WTC11 (cell line): Measurements from ENCODE around the gene ENPP6. TPM values are rescaled to one million over a fixed set of nuclear protein-coding genes. Genes with fewer than 3 reads are reported as not detected.
A peak's percentile ranks its signal among the peaks of the same experiment; 100 is the strongest.

Experiments
- ATAC-seq: fragments of 200-7000 bp; cut with Tn5 transposase; 2 replicates; pipeline ENCODE4 v1.10.0; 2021; ENCODE audit warnings: mild to moderate bottlenecking, moderate library complexity
- Bru-seq: library from RNA; stranded (reverse); fragments of 400-500 nt; gene quantifications from one replicate; lab custom pipeline; 2021; lab: Mats Ljungman, UMichigan
- CTCF ChIA-PET: fragments of 300-600 bp; sonication (Branson Sonifier 250); formaldehyde crosslinking; loops from one replicate; lab custom pipeline; 2021; ENCODE audit warnings: antibody characterized with exemption; lab: Charles Lee
- POLR2A ChIA-PET: fragments of 350-600 bp; sonication (Branson Sonifier 250); formaldehyde crosslinking; loops from one replicate; lab custom pipeline; 2021; ENCODE audit warnings: antibody characterized with exemption; lab: Charles Lee
- DNase-seq: peaks from one replicate; pipeline ENCODE4 v3.0.0; 2021; ENCODE audit warnings: low spot score
- H3K27ac Mint-ChIP-seq: 2 replicates; pipeline ENCODE4 v1.8.0; 2021; ENCODE audit warnings: mixed read lengths
- H3K27me3 Mint-ChIP-seq: 2 replicates; pipeline ENCODE4 v1.8.0; 2021; ENCODE audit warnings: low read depth, mild to moderate bottlenecking, moderate library complexity, mixed read lengths
- H3K36me3 Mint-ChIP-seq: 2 replicates; pipeline ENCODE4 v1.8.0; 2021; ENCODE audit warnings: mixed read lengths
- H3K4me1 Mint-ChIP-seq: 2 replicates; pipeline ENCODE4 v1.8.0; 2022; ENCODE audit warnings: mixed read lengths
- H3K4me3 Mint-ChIP-seq: 2 replicates; pipeline ENCODE4 v1.8.0; 2021; ENCODE audit warnings: mild to moderate bottlenecking, moderate library complexity, mixed read lengths
- H3K9me3 Mint-ChIP-seq: 2 replicates; pipeline ENCODE4 v1.8.0; 2021; ENCODE audit warnings: mixed read lengths
- CTCF ChIP-seq: fragments of 200-600 bp; IDR thresholded peaks from 2 replicates; pipeline ENCODE4 v1.8.0; 2022; ENCODE audit warnings: antibody characterized with exemption
- E2F1 ChIP-seq: sonication (generic); formaldehyde crosslinking; IDR thresholded peaks from 2 replicates; pipeline ENCODE4 v1.8.0; 2022; ENCODE audit warnings: mild to moderate bottlenecking, missing genetic modification reagents
- E2F5 ChIP-seq: sonication (generic); formaldehyde crosslinking; IDR thresholded peaks from 2 replicates; pipeline ENCODE4 v1.8.1; 2022; ENCODE audit warnings: mild to moderate bottlenecking, moderate library complexity, missing genetic modification reagents
- FOXK1 ChIP-seq: sonication (generic); formaldehyde crosslinking; IDR thresholded peaks from 2 replicates; pipeline ENCODE4 v1.8.0; 2022; ENCODE audit warnings: mild to moderate bottlenecking, moderate library complexity, missing genetic modification reagents
- FOXP1 ChIP-seq: sonication (generic); formaldehyde crosslinking; IDR thresholded peaks from 2 replicates; pipeline ENCODE4 v1.8.0; 2022; ENCODE audit warnings: missing genetic modification reagents, mild to moderate bottlenecking, moderate library complexity, borderline replicate concordance
- HMGXB4 ChIP-seq: sonication (generic); formaldehyde crosslinking; IDR thresholded peaks from 2 replicates; pipeline ENCODE4 v1.8.1; 2023; ENCODE audit warnings: mild to moderate bottlenecking, moderate library complexity, missing genetic modification reagents
- NFATC4 ChIP-seq: fragments of 250-450 bp; sonication (Bioruptor Pico); IDR thresholded peaks from 2 replicates; pipeline ENCODE4 v1.9.0; 2021; ENCODE audit warnings: mild to moderate bottlenecking
- PRRX2 ChIP-seq: fragments of 250-450 bp; sonication (Bioruptor Pico); IDR thresholded peaks from 2 replicates; pipeline ENCODE4 v1.8.0; 2021; ENCODE audit warnings: mild to moderate bottlenecking
- RELA ChIP-seq: sonication (generic); formaldehyde crosslinking; IDR thresholded peaks from 2 replicates; pipeline ENCODE4 v1.8.1; 2022; ENCODE audit warnings: missing genetic modification reagents, mild to moderate bottlenecking, borderline replicate concordance
- SOX15 ChIP-seq: fragments of 250-450 bp; sonication (Bioruptor Pico); IDR thresholded peaks from 2 replicates; pipeline ENCODE4 v1.9.0; 2021; ENCODE audit warnings: mild to moderate bottlenecking
- ZNF263 ChIP-seq: sonication (generic); formaldehyde crosslinking; IDR thresholded peaks from 2 replicates; pipeline ENCODE4 v1.8.1; 2022; ENCODE audit warnings: low read depth, mild to moderate bottlenecking, moderate library complexity, missing genetic modification reagents
- ZNF423 ChIP-seq: fragments of 250-450 bp; sonication (Bioruptor Pico); IDR thresholded peaks from 2 replicates; pipeline ENCODE4 v2.1.2; 2022; ENCODE audit warnings: mild to moderate bottlenecking, moderate library complexity
- long read RNA-seq, 3 experiments: library from RNA in 1 of 3; library from capped mRNA in 1 of 3; library from polyadenylated mRNA in 1 of 3; unstranded in 2 of 3; stranded (forward) in 1 of 3; transcript quantifications; one replicate each; pipeline ENCODE4 v2.0.0, GENCODE V29; 2021
- total RNA-seq: library from RNA; stranded (reverse); gene quantifications from 3 replicates; pipeline ENCODE4 v1.2.3, GENCODE V29; 2021
- TF ChIP-seq, protein P1 (sequence below): sonication (generic); formaldehyde crosslinking; IDR thresholded peaks from 2 replicates; pipeline ENCODE4 v1.8.0; 2023; ENCODE audit warnings: mild to moderate bottlenecking, missing genetic modification reagents
- TF ChIP-seq, protein P2 (sequence below): sonication (generic); formaldehyde crosslinking; IDR thresholded peaks from 2 replicates; pipeline ENCODE4 v1.8.0; 2023; ENCODE audit warnings: missing genetic modification reagents, mild to moderate bottlenecking, borderline replicate concordance

Gene ENPP6
- 0.09 to 0.27 TPM (median 0.09 TPM) in 3 replicates for total RNA-seq
- percentile 7 among the genes with signal in this experiment for Bru-seq, nascent RNA
- long read RNA-seq, experiment 1: 0 reads
- long read RNA-seq, experiment 2: 0 reads
- long read RNA-seq, experiment 3: 0 reads

DNA sequence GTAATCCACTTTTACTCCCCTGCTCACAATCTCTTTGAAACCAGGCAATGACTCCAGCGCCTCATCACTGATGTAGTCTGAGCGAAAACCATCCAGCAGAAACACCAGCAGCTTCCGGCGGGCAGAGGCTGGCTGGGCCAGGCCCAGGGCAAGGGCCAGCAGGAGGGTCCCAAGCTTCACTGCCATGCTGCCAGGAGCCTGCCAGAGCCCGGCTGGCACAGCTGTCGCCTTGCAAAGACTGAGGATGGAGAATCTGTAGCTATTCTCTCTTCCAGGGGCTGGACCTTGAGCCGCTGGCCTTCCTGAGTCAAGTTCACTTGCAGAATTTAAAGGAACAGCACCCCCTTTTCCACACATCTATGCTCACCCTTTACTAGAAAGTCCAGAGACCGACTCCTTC, at the start of gene ENPP6:
ENPP6 (minus strand) TSS at position 240 of the 400 bp plus-strand sequence; CDS start at position 186, 54 bp downstream.
- ATAC-seq (no peak), DNase-seq (no peak)
- Mint-ChIP-seq H3K4me1 (peaks cover 15% of the 10 kb centered on the region), H3K27me3 (0 out of 2 replicates have a peak, but pooled peaks cover 2% of the 10 kb centered on the region), H3K9me3 (peaks cover 6% of the 10 kb centered on the region), H3K36me3 (peaks cover 5% of the 10 kb centered on the region), H3K27ac (no peak within 1 kb of the TSS), H3K4me3 (no peak within 1 kb of the TSS)
- ChIA-PET POLR2A (no interaction called here), CTCF (interaction anchor here (1.1 kb wide), 1 partner anchor 120 kb away, joined by 3 read pairs; no protein-coding TSS in a partner anchor)
- TF ChIP-seq, protein P1, sequence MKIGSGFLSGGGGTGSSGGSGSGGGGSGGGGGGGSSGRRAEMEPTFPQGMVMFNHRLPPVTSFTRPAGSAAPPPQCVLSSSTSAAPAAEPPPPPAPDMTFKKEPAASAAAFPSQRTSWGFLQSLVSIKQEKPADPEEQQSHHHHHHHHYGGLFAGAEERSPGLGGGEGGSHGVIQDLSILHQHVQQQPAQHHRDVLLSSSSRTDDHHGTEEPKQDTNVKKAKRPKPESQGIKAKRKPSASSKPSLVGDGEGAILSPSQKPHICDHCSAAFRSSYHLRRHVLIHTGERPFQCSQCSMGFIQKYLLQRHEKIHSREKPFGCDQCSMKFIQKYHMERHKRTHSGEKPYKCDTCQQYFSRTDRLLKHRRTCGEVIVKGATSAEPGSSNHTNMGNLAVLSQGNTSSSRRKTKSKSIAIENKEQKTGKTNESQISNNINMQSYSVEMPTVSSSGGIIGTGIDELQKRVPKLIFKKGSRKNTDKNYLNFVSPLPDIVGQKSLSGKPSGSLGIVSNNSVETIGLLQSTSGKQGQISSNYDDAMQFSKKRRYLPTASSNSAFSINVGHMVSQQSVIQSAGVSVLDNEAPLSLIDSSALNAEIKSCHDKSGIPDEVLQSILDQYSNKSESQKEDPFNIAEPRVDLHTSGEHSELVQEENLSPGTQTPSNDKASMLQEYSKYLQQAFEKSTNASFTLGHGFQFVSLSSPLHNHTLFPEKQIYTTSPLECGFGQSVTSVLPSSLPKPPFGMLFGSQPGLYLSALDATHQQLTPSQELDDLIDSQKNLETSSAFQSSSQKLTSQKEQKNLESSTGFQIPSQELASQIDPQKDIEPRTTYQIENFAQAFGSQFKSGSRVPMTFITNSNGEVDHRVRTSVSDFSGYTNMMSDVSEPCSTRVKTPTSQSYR: no peak
- TF ChIP-seq PRRX2: no peak

DNA sequence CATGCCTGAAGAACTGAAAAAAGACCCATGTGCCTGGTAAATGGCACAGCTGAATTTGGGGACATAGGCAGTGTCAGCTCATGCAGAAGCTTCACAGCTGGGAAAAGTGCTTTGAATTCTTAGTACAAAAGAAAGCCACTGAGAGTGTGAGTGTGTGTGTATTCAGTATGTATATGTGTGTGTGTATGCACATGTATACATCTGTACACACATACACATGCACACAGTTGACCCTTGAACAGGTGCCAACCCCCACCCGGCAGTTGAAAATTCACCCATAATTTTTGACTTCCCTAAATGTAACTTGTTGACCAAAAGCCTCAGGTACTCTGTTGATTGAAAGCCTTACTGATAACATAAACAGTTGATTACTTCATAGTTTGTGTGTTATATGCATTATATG, 49.5 kb upstream of the ENPP6 start:
- no peaks in the 10 kb centered on the region for H3K27me3 Mint-ChIP-seq
- no peak for DNase-seq
- H3K27ac Mint-ChIP-seq: no peak overlapping the region
- H3K9me3 Mint-ChIP-seq: peaks cover 27% of the 10 kb centered on the region
- H3K36me3 Mint-ChIP-seq: peaks cover 10% of the 10 kb centered on the region
- ATAC-seq: no peak
- TF ChIP-seq ZNF423: no peak
- TF ChIP-seq FOXK1 (CRISPR knock-in tag): no peak
- no peak for TF ChIP-seq CTCF
- TF ChIP-seq E2F5 (CRISPR knock-in tag): no peak
- no peak for TF ChIP-seq SOX15 (CRISPR knock-in tag)
- POLR2A ChIA-PET: no interaction called here
- CTCF ChIA-PET: interaction anchor here (1.1 to 2.1 kb wide), 2 partner anchors 16 to 382 kb away, joined by 3 to 6 read pairs; partner anchors contain the start of genes CASP3 and PRIMPOL
- H3K4me1 Mint-ChIP-seq: peaks cover 26% of the 10 kb centered on the region
- H3K4me3 Mint-ChIP-seq: no peak overlapping the region

- H3K4me1 Mint-ChIP-seq: peaks cover 26% of the 10 kb centered on the region
- DNase-seq: no peak
- peaks cover 25% of the 10 kb centered on the region for H3K9me3 Mint-ChIP-seq
- peaks cover 10% of the 10 kb centered on the region for H3K36me3 Mint-ChIP-seq
- peak overlapping the region; percentile 10; the same call in 1 of the 2 replicates for H3K27ac Mint-ChIP-seq
- ATAC-seq: peak; percentile 33; the same call in 1 of the 2 replicates
- H3K4me3 Mint-ChIP-seq: no peak overlapping the region
- POLR2A ChIA-PET: no interaction called here
- CTCF ChIA-PET: interaction anchor here (0.5 to 2.1 kb wide), 5 partner anchors 15 to 384 kb away, joined by 3 to 6 read pairs (median 3); partner anchors contain the start of genes CASP3 and PRIMPOL
- no peaks in the 10 kb centered on the region for H3K27me3 Mint-ChIP-seq
- no peak for TF ChIP-seq HMGXB4
- no peak for TF ChIP-seq NFATC4 (CRISPR knock-in tag)
- TF ChIP-seq FOXP1: no peak
- TF ChIP-seq RELA (CRISPR knock-in tag): no peak
- TF ChIP-seq, protein P2, sequence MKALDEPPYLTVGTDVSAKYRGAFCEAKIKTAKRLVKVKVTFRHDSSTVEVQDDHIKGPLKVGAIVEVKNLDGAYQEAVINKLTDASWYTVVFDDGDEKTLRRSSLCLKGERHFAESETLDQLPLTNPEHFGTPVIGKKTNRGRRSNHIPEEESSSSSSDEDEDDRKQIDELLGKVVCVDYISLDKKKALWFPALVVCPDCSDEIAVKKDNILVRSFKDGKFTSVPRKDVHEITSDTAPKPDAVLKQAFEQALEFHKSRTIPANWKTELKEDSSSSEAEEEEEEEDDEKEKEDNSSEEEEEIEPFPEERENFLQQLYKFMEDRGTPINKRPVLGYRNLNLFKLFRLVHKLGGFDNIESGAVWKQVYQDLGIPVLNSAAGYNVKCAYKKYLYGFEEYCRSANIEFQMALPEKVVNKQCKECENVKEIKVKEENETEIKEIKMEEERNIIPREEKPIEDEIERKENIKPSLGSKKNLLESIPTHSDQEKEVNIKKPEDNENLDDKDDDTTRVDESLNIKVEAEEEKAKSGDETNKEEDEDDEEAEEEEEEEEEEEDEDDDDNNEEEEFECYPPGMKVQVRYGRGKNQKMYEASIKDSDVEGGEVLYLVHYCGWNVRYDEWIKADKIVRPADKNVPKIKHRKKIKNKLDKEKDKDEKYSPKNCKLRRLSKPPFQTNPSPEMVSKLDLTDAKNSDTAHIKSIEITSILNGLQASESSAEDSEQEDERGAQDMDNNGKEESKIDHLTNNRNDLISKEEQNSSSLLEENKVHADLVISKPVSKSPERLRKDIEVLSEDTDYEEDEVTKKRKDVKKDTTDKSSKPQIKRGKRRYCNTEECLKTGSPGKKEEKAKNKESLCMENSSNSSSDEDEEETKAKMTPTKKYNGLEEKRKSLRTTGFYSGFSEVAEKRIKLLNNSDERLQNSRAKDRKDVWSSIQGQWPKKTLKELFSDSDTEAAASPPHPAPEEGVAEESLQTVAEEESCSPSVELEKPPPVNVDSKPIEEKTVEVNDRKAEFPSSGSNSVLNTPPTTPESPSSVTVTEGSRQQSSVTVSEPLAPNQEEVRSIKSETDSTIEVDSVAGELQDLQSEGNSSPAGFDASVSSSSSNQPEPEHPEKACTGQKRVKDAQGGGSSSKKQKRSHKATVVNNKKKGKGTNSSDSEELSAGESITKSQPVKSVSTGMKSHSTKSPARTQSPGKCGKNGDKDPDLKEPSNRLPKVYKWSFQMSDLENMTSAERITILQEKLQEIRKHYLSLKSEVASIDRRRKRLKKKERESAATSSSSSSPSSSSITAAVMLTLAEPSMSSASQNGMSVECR (CRISPR knock-in tag): no peak
- TF ChIP-seq E2F1 (CRISPR knock-in tag): no peak
- TF ChIP-seq ZNF263 (CRISPR knock-in tag): no peak
Measured at GRCh38 chr4:184265546-184266351, 48.1 kb upstream of the ENPP6 start.
